ENCODE measurements around the gene DIS3L2.

DIS3L2 gene

GRCh38 chr2:232269867-232270266 lies 308.4 kb downstream of the DIS3L2 start:
- no peak for DNase-seq (ENCODE audit: low spot score)

- DNase-seq (ENCODE audit: low spot score) = no peak
These were observed 312.6 kb downstream of the DIS3L2 start for GRCh38 chr2:232273903-232274643.

- DNase-seq (ENCODE audit: low spot score) = no peak
These were observed 314.2 kb downstream of the DIS3L2 start for GRCh38 chr2:232275670-232276069.

GRCh38 chr2:232276084-232276732 lies 314.7 kb downstream of the DIS3L2 start:
- DNase-seq (ENCODE audit: low spot score) = no peak

- no peak for DNase-seq (ENCODE audit: low spot score)
These were observed 315.3 kb downstream of the DIS3L2 start for GRCh38 chr2:232276733-232277313.

- no peak for DNase-seq (ENCODE audit: low spot score)
These were observed 317.0 kb downstream of the DIS3L2 start for GRCh38 chr2:232278534-232278933.

GRCh38 chr2:232280341-232280740 lies 318.8 kb downstream of the DIS3L2 start:
- DNase-seq (ENCODE audit: low spot score) = no peak

- no peak for DNase-seq (ENCODE audit: low spot score)
These were observed 320.5 kb downstream of the DIS3L2 start for GRCh38 chr2:232281858-232282507.

- DNase-seq (ENCODE audit: low spot score) = no peak
These were observed 321.1 kb downstream of the DIS3L2 start for GRCh38 chr2:232282508-232283055.

- no peak for DNase-seq (ENCODE audit: low spot score)
These were observed 324.7 kb downstream of the DIS3L2 start for GRCh38 chr2:232286001-232286868.

- no peak for DNase-seq (ENCODE audit: low spot score)
These were observed 325.8 kb downstream of the DIS3L2 start for GRCh38 chr2:232287316-232287715.

- DNase-seq (ENCODE audit: low spot score) = no peak
These were observed 327.0 kb downstream of the DIS3L2 start for GRCh38 chr2:232288489-232289030.

- DNase-seq (ENCODE audit: low spot score) = no peak
These were observed 329.2 kb downstream of the DIS3L2 start for GRCh38 chr2:232290668-232291067.

GRCh38 chr2:232291343-232291742 lies 329.8 kb downstream of the DIS3L2 start:
- no peak for DNase-seq (ENCODE audit: low spot score)

GRCh38 chr2:232292395-232293154 lies 331.1 kb downstream of the DIS3L2 start:
- DNase-seq (ENCODE audit: low spot score) = peak; percentile 40

GRCh38 chr2:232293191-232293590 lies 331.7 kb downstream of the DIS3L2 start:
- no peak for DNase-seq (ENCODE audit: low spot score)

- DNase-seq (ENCODE audit: low spot score) = no peak
These were observed 334.5 kb downstream of the DIS3L2 start for GRCh38 chr2:232295971-232296370.

- no peak for DNase-seq (ENCODE audit: low spot score)
These were observed 335.4 kb downstream of the DIS3L2 start for GRCh38 chr2:232296776-232297525.

GRCh38 chr2:232299084-232299483 lies 337.6 kb downstream of the DIS3L2 start:
- DNase-seq (ENCODE audit: low spot score) = no peak

Data from CD4-positive, alpha-beta T cell treated with Interleukin-6 at 100 ng/mL for 8 hours (primary cell).